K562 (cell line): ENCODE data around the gene LRRC10B. TPM values are rescaled to one million over a fixed set of nuclear protein-coding genes. Genes with fewer than 3 reads are reported as not detected.

Source experiments
- ATAC-seq: fragments of 200-7000 bp; cut with Tn5 transposase; 3 replicates; pipeline ENCODE4 v1.9.1; 2020; ENCODE audit warnings: moderate library complexity
- BruUV-seq: library from RNA; stranded (reverse); fragments of 400-500 nt; replicated peaks from 2 replicates; lab custom pipeline; 2021; lab: Mats Ljungman, UMichigan
- CTCF ChIA-PET: fragments of 300-600 bp; formaldehyde crosslinking; extraction: SDS; loops from one replicate; lab custom pipeline; 2021; ENCODE audit warnings: low intra/inter-chr PET ratio; lab: Yijun Ruan, JAX
- POLR2A ChIA-PET: fragments of 300-600, 350-650 bp; sonication (Branson Sonifier 250); formaldehyde crosslinking; extraction: SDS; loops from one replicate; lab custom pipeline; 2021; ENCODE audit warnings: antibody characterized with exemption, inconsistent platforms; lab: Yijun Ruan, JAX
- DNase-seq, 4 experiments: peaks; one replicate each; pipeline versions ENCODE4 v3.0.0 to v3.0.0-alpha.2; 2011 to 2018; ENCODE audit warnings: low spot score in 3 of 4, mixed read lengths in 3 of 4; ENCODE audit errors: extremely low read depth in 1 of 4
- FAIRE-seq: peaks from 2 replicates; lab custom pipeline; 2011; peaks lifted over from hg19 to GRCh38; lab: Jason Lieb, UNC
- H2AFZ ChIP-seq: 2 replicates; pipeline ENCODE4 v1.6.0; 2011; ENCODE audit warnings: low read depth, low read length, control low read depth, inconsistent platforms
- H3K27ac ChIP-seq: fragments of 200-600 bp; 3 replicates; pipeline ENCODE4 v1.8.0; 2011; ENCODE audit warnings: low read depth, mild to moderate bottlenecking, control low read depth, inconsistent platforms, low read length, moderate library complexity, mixed read lengths; ENCODE audit errors: extremely low read depth
- H3K27me3 ChIP-seq, 2 experiments: fragments of 300-600 bp in 1 of 2; 2 replicates in 1 of 2; 3 replicates in 1 of 2; pipeline versions ENCODE4 v1.6.0 to v1.8.0; 2011; ENCODE audit warnings: inconsistent platforms in 2 of 2, low read length in 2 of 2, mild to moderate bottlenecking in 1 of 2, mixed read lengths in 1 of 2, moderate library complexity in 1 of 2; ENCODE audit not compliant: control insufficient read depth in 2 of 2, insufficient read depth in 2 of 2
- H3K36me3 ChIP-seq: fragments of 300-600 bp; 3 replicates; pipeline ENCODE4 v1.8.0; 2011; ENCODE audit warnings: mild to moderate bottlenecking, low read length, inconsistent platforms; ENCODE audit not compliant: control insufficient read depth, insufficient read depth
- H3K4me1 ChIP-seq, 2 experiments: fragments of 200-600 bp in 1 of 2; replicated peaks in 1 of 2; 2 replicates in 1 of 2; 3 replicates in 1 of 2; pipeline versions ENCODE4 v1.5.1 to v1.8.0; 2011; ENCODE audit warnings: inconsistent platforms in 2 of 2, low read length in 2 of 2, mild to moderate bottlenecking in 1 of 2, mixed read lengths in 1 of 2, moderate library complexity in 1 of 2; ENCODE audit not compliant: control insufficient read depth in 2 of 2, insufficient read depth in 2 of 2
- H3K4me2 ChIP-seq: 2 replicates; pipeline ENCODE4 v1.6.1; 2011; ENCODE audit warnings: low read length, control low read depth, inconsistent platforms, mixed read lengths; ENCODE audit not compliant: insufficient read depth
- H3K4me3 ChIP-seq: fragments of 200-600 bp; sonication (generic), shearing (Covaris generic); 2 replicates; pipeline ENCODE4 v1.5.1; 2016; ENCODE audit warnings: control low read depth, inconsistent platforms
- H3K79me2 ChIP-seq: fragments of 200-600 bp; 3 replicates; pipeline ENCODE4 v1.8.0; 2011; ENCODE audit warnings: low read length, inconsistent platforms; ENCODE audit not compliant: control insufficient read depth, insufficient read depth
- H3K9ac ChIP-seq, 2 experiments: 2 replicates each; pipeline versions ENCODE4 v1.6.0 to v1.6.1; 2011; ENCODE audit warnings: low read depth in 2 of 2, low read length in 2 of 2, control low read depth in 1 of 2, inconsistent platforms in 1 of 2, mild to moderate bottlenecking in 1 of 2, mixed read lengths in 1 of 2; ENCODE audit not compliant: insufficient read depth in 1 of 2
- H3K9me1 ChIP-seq: one replicate; pipeline ENCODE4 v1.6.0; 2011; ENCODE audit warnings: inconsistent platforms, mild to moderate bottlenecking, low read length, moderate library complexity; ENCODE audit not compliant: control insufficient read depth, insufficient read depth
- H3K9me3 ChIP-seq: replicated peaks from 2 replicates; pipeline ENCODE4 v1.5.1; 2011; ENCODE audit warnings: low read depth, low read length, inconsistent platforms; ENCODE audit not compliant: control insufficient read depth, insufficient read depth
- H4K20me1 ChIP-seq: replicated peaks from 2 replicates; pipeline ENCODE4 v1.6.1; 2011; ENCODE audit warnings: low read length, inconsistent platforms, mixed read lengths; ENCODE audit not compliant: control insufficient read depth, insufficient read depth
- CEBPB ChIP-seq: fragments of 450-650 bp; IDR thresholded peaks from 2 replicates; pipeline ENCODE4 v1.6.1; 2016; ENCODE audit warnings: missing genetic modification characterization, missing compliant biosample characterization
- E2F4 ChIP-seq: sonication (generic); formaldehyde crosslinking; IDR thresholded peaks from 2 replicates; pipeline ENCODE4 v1.8.0; 2022; ENCODE audit warnings: mild to moderate bottlenecking, low read depth, missing genetic modification reagents
- PTTG1 ChIP-seq: fragments of 450-650 bp; IDR thresholded peaks from 2 replicates; pipeline ENCODE4 v1.6.1; 2016; ENCODE audit warnings: low read depth, mild to moderate bottlenecking, missing genetic modification characterization, missing compliant biosample characterization
- ZNF263 ChIP-seq: sonication (generic); formaldehyde crosslinking; IDR thresholded peaks from 2 replicates; pipeline ENCODE4 v1.8.0; 2022; ENCODE audit warnings: mild to moderate bottlenecking, missing genetic modification reagents, borderline replicate concordance
- WGBS: fragments of 100-300 bp; shearing (Covaris generic); methylation state at CpG from one replicate; pipeline ENCODE4 v1.1.6; 2016; ENCODE audit warnings: low coverage, mixed read lengths; ENCODE audit not compliant: insufficient coverage; ENCODE audit errors: missing lambda C conversion rate; 5-methylcytosine and 5-hydroxymethylcytosine counted together
- in situ Hi-C: fragments of 300-500 bp; cut with MboI; formaldehyde crosslinking; loops from 4 replicates; pipeline ENCODE4 v1.15.0; 2018; ENCODE audit warnings: inconsistent platforms, mixed read lengths
- intact Hi-C: fragments of 100-400 bp; cut with micrococcal nuclease; formaldehyde crosslinking; loops from 2 replicates; pipeline ENCODE4 v1.14.2; 2022
- polyA plus RNA-seq, 8 experiments: library from polyadenylated mRNA; depleted of rRNA in 4 of 8; stranded (reverse) in 5 of 8; unstranded in 3 of 8; fragments of >200 nt; fragmentation: Nextera tagmentation in 2 of 8; fragmentation: Illumina TruSeq in 1 of 8; extraction: Ambion mirVana in 2 of 8; extraction: Trizol in 1 of 8; gene quantifications; 2 replicates each; pipeline versions ENCODE4 v1.2.1 to v1.2.3, GENCODE V29; 2011 to 2014; ENCODE audit warnings: inconsistent platforms in 1 of 8, missing spikeins in 1 of 8
- total RNA-seq, 7 experiments: library from RNA; depleted of rRNA in 6 of 7; stranded (reverse); fragments of >200 nt in 6 of 7; fragmentation: Illumina TruSeq in 2 of 7; extraction: Trizol in 2 of 7; gene quantifications; 2 replicates each; pipeline versions ENCODE4 v1.2.1 to v1.2.3, GENCODE V29; 2011 to 2021; ENCODE audit warnings: low replicate concordance in 1 of 7

LRRC10B gene
- total and polyA plus RNA-seq, 9 of the 15 experiments (the other 6 are each of a cell fraction or from before 2014, with no cell fraction given) = 0.11 TPM; not detected in 8

GRCh38 chr11:61538636-61538961 is 30.1 kb downstream of the LRRC10B start:
- H4K20me1 ChIP-seq = no peaks in the 10 kb centered on the region; the same call in 1 of the 2 replicates
- no peak for ATAC-seq

GRCh38 chr11:61539006-61539405 is 30.5 kb downstream of the LRRC10B start:
- in situ Hi-C loops (no loop called here), intact Hi-C loops (no loop called here)
- no peaks in the 10 kb centered on the region; the same call in 1 of the 2 replicates for H4K20me1 ChIP-seq
- FAIRE-seq (no peak), DNase-seq (no peak), ATAC-seq (no peak)
- no peak overlapping the region for H3K27ac ChIP-seq
- POLR2A ChIA-PET = no interaction called here
- peaks cover 19 to 47% of the 10 kb centered on the region in 2 experiments for H3K4me1 ChIP-seq
- H3K9me3 ChIP-seq = no peaks in the 10 kb centered on the region
- H2AFZ ChIP-seq = no peak overlapping the region
- CTCF ChIA-PET = no interaction called here
- H3K4me2 ChIP-seq = no peak overlapping the region
- 0 out of 2 replicates have a peak, but pooled peaks have one; percentile 29 for TF ChIP-seq ZNF263 (CRISPR knock-in tag)
- no peak for TF ChIP-seq E2F4 (CRISPR knock-in tag)
- H3K4me3 ChIP-seq = no peak overlapping the region
- no peaks in the 10 kb centered on the region for H3K79me2 ChIP-seq
- peaks cover 2% of the 10 kb centered on the region for H3K9me1 ChIP-seq
- BruUV-seq = no TSS peak
- peaks cover 4 to 24% of the 10 kb centered on the region in 2 experiments; a peak in 3 of 5 replicates for H3K27me3 ChIP-seq
- H3K9ac ChIP-seq = no peak overlapping the region
- no peaks in the 10 kb centered on the region for H3K36me3 ChIP-seq
- WGBS = 33% methylated on average over 9 of the region's 11 CpGs

More at GRCh38 chr11:61538636-61538961, 30.1 kb downstream of the LRRC10B start:
- intact Hi-C loops = no loop called here
- Histone ChIP-seq H3K4me1 (peaks cover 19 to 47% of the 10 kb centered on the region in 2 experiments), H3K9me1 (peaks cover 2% of the 10 kb centered on the region), H3K4me2 (no peak overlapping the region), H3K27ac (no peak overlapping the region), H3K36me3 (no peaks in the 10 kb centered on the region), H3K79me2 (no peaks in the 10 kb centered on the region), H3K27me3 (peaks cover 4 to 28% of the 10 kb centered on the region in 2 experiments; a peak in 3 of 5 replicates), H3K4me3 (no peak overlapping the region), H3K9ac (no peak overlapping the region), H3K9me3 (no peaks in the 10 kb centered on the region), H2AFZ (no peak overlapping the region)
- CTCF ChIA-PET = no interaction called here
- 34% methylated on average over 9 of the region's 9 CpGs for WGBS
- no TSS peak for BruUV-seq
- in situ Hi-C loops = no loop called here
- no peak for DNase-seq
- FAIRE-seq = no peak
- POLR2A ChIA-PET = no interaction called here
- TF ChIP-seq CEBPB = peak; percentile 34; the same call in 1 of the 2 replicates
- TF ChIP-seq PTTG1 (tag) = no peak
